AG09309 (cell line): Measurements from ENCODE around the gene ABR.

Source experiments
- DNase-seq: peaks from one replicate; pipeline ENCODE4 v3.0.0-alpha.2; 2010; ENCODE audit warnings: low read depth
- H3K4me3 ChIP-seq: 2 replicates; pipeline ENCODE4 v1.5.1; 2011; ENCODE audit warnings: mild to moderate bottlenecking, low read depth, low read length, moderate library complexity; ENCODE audit not compliant: control insufficient read depth
- TF ChIP-seq, protein P1 (sequence below): IDR thresholded peaks from 2 replicates; pipeline ENCODE4 v1.5.1; 2011; ENCODE audit warnings: mild to moderate bottlenecking, low read depth, low read length, inconsistent platforms; ENCODE audit not compliant: insufficient read depth, control insufficient read depth; ENCODE audit errors: missing control alignments

Gene ABR

DNA sequence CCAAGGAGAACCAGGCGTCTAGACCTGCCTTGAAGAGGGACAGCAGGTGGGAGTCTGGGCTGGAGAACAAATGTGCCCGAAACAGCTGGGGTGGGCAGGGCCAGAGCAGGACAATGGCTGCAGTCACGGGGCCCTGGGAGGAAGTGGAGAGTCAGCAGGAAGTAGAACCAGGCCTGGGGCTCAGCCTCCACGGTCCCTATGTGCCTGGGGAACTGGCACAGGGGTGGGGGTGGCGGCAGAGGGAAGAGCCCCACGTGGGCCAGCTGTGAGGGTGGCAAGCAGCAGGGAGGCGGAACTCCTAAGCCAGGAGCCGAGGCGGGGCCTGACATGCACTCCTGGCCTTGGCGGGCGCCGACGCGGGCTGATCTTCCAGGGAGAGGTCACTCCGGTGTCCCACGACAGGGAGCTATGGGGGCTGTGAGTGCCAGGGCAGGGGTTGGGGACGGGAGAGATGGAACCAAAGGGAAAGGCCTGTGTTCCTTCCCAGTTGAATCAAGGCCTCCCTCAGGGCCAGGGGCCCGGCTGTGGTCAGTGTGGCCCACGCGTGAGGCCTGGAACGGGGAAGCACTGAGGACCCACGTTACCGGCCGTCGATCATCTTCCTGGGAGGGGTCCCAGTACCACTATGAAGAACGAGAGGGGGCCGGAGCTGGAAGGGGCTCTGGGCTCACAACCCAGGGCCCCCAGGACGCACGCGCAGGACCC lies 140.1 kb downstream of the ABR start:
- H3K4me3 ChIP-seq: no peak overlapping the region
- DNase-seq: no peak
- TF ChIP-seq, protein P1, sequence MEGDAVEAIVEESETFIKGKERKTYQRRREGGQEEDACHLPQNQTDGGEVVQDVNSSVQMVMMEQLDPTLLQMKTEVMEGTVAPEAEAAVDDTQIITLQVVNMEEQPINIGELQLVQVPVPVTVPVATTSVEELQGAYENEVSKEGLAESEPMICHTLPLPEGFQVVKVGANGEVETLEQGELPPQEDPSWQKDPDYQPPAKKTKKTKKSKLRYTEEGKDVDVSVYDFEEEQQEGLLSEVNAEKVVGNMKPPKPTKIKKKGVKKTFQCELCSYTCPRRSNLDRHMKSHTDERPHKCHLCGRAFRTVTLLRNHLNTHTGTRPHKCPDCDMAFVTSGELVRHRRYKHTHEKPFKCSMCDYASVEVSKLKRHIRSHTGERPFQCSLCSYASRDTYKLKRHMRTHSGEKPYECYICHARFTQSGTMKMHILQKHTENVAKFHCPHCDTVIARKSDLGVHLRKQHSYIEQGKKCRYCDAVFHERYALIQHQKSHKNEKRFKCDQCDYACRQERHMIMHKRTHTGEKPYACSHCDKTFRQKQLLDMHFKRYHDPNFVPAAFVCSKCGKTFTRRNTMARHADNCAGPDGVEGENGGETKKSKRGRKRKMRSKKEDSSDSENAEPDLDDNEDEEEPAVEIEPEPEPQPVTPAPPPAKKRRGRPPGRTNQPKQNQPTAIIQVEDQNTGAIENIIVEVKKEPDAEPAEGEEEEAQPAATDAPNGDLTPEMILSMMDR: no peak

DNA sequence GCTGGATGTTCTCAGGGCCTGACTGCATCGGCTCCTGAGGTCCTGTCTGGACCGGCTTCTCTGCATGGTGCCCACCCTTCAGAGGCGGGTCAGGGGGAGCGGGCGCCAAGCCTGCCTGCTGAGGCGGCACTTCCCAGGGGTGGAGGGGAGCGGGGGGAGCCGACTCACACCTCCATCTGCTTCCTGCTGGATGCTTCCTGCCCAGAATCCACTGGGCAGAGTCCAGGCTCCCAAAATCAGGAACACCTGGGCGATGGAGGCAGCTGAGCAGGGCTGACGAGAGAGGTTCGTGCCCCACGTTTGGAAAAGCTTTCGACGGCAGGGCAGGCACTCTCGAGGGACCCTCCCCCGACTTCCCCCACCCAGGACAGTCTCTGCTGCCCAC lies 140.7 kb downstream of the ABR start:
- H3K4me3 ChIP-seq: no peak overlapping the region
- TF ChIP-seq, protein P1: no peak
- DNase-seq: no peak

DNA sequence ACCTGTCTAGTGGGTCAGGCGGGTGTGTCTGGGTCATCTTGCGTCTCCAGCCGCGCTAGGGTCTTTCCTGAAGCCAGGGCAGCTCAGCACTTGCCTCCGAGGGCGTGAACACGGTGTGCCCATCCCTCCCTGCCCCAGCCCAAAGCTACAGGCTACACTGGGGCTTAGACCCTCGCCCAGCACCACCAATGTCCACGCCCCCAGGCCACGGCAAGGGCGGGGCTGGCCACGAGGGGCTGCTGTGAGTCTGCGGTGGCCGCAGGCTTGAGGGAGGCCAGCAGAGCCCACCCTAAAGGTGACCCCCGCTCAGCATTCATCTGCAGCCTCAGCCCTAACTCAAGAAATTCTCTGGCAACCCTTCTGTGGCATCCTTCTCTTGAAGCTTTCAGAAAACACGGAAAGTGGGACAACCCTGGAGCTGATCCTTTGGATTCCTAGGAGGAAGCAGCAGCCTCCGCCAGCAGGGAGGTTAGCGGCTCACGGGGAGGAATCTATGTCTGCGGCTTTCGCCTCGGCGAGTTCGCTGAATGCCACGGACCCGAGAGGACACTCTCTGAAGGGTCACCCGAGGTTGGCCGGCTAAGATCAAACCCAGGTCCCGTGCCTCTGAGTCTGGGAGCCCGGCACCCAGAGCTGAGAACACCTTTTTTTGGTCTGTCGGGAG lies 141.2 kb downstream of the ABR start:
- H3K4me3 ChIP-seq: no peak overlapping the region
- no peak for DNase-seq
- TF ChIP-seq, protein P1: no peak

DNA sequence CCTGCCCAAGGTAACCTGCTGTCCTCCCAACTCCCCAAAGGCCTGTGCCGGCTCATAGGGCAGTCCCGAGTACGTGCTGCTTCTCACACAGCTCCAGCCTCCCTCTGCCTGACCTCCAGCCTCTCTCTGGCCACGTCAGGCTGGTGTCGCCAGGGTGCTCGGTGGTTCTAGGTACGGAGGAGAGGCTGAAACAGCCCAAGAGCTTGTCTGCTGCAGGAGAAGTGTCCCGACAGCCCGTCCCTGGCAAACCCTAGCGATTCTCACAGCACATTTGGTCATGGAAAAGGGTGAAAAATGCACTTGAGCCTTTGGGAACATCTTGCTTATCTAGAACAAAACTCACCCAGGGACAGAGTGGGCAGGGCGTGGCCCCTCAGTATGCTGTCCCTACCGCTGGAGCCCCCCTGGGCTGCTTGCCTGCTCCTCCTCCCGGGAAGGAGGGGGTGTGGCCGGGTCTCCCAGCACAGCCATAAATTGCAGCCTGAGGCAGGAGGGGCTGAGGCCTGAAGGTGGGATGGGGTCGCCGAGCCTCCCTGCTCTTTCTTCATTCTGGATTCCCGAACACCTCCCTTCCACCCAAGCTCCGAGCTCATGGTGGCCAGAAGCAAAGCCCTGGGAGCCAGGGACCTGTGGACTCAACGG lies 142.4 kb downstream of the ABR start:
- no peak for DNase-seq
- no peak overlapping the region for H3K4me3 ChIP-seq
- TF ChIP-seq, protein P1: no peak

DNA sequence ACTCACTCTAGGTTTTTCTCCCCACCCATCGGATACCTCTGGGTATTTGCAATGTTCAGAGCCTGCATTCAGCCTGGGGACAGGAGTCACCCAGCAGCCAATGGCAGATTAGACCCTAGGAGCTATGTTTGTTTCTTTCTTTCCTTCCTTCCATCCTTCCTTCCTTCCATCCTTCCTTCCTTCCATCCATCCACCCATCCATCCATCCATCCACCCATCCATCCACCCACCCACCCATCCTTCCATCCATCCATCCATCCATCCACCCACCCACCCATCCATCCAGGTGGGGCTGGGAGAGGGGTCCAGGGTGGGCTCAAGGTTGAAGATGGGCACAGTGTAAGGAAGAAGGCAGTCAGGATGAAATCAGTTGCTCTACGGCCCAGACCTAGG lies 142.9 kb downstream of the ABR start:
- DNase-seq: no peak
- TF ChIP-seq, protein P1: no peak
- no peak overlapping the region for H3K4me3 ChIP-seq

DNA sequence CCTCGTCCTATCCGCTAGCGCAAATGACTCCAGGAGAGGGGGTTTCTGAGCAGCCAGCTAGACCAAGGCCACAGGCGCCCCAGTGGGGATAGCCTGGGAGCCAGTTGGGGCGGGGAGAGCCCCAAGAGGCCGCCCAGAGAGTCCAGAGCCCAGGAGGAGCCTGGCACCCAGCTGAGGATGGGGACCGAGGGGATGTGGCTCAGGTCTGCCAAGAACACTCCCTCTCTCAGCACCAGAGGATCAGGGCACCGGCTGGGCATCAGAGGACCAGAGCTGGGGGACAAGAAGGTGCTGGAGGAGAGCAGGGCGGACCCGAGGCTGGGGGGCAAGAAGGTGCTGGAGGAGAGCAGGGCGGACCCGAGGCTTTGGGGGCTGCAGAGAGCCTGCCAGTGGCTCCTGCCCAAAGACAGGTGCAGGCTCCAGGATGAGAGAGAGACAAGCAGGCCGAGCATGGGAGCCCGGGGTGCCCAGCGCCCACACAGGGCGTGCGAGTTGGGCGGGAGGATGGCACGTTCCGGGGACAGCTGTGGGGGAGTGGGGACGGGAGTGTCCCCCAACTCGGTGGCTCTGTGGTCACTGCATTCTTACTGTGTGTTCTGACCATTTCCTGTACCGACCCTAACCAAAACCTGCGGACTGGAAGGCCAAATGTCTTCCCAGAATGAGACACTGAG lies 143.5 kb downstream of the ABR start:
- H3K4me3 ChIP-seq: no peak overlapping the region
- DNase-seq: no peak
- TF ChIP-seq, protein P1: no peak
